H9 (cell line): ENCODE measurements around the gene CCL24. TPM values are rescaled to one million over a fixed set of nuclear protein-coding genes. Genes with fewer than 3 reads are reported as not detected.
"Not testable (repeated sequence)": the region's sequence is repeated elsewhere in the genome, so short reads cannot be mapped to it uniquely, and the experiment has no call there.

ENCODE experiments used
- DNase-seq: peaks from one replicate; pipeline ENCODE4 v3.0.0-alpha.2; 2017
- H2AFZ ChIP-seq: one replicate; pipeline ENCODE4 v1.6.1; 2013; ENCODE audit warnings: mild to moderate bottlenecking, low read length, control low read depth, moderate library complexity
- H2AK5ac ChIP-seq: 2 replicates; pipeline ENCODE4 v1.6.1; 2013; ENCODE audit warnings: low read length, control low read depth, mixed read lengths; ENCODE audit not compliant: insufficient read length
- H2BK120ac ChIP-seq: one replicate; pipeline ENCODE4 v1.6.1; 2013; ENCODE audit warnings: low read depth, mild to moderate bottlenecking, low read length, control low read depth, inconsistent platforms; ENCODE audit not compliant: poor library complexity, severe bottlenecking
- H2BK12ac ChIP-seq: 2 replicates; pipeline ENCODE4 v1.6.1; 2013; ENCODE audit warnings: low read length, control low read depth, mixed read lengths, low read depth; ENCODE audit not compliant: insufficient read length
- H2BK15ac ChIP-seq: 2 replicates; pipeline ENCODE4 v1.6.1; 2013; ENCODE audit warnings: low read depth, low read length, control low read depth
- H2BK20ac ChIP-seq: one replicate; pipeline ENCODE4 v1.6.1; 2013; ENCODE audit warnings: low read depth, mild to moderate bottlenecking, low read length, control low read depth, inconsistent platforms; ENCODE audit not compliant: poor library complexity, severe bottlenecking
- H2BK5ac ChIP-seq: 2 replicates; pipeline ENCODE4 v1.6.1; 2013; ENCODE audit warnings: low read length, control low read depth, mixed read lengths; ENCODE audit not compliant: insufficient read length
- H3K14ac ChIP-seq: 2 replicates; pipeline ENCODE4 v1.6.1; 2013; ENCODE audit warnings: low read length, control low read depth; ENCODE audit not compliant: insufficient read depth
- H3K18ac ChIP-seq: 2 replicates; pipeline ENCODE4 v1.6.1; 2013; ENCODE audit warnings: low read depth, mild to moderate bottlenecking, mixed read lengths, low read length, control low read depth; ENCODE audit not compliant: insufficient read length
- H3K23ac ChIP-seq: 2 replicates; pipeline ENCODE4 v1.6.1; 2013; ENCODE audit warnings: low read length, control low read depth, mixed read lengths, low read depth; ENCODE audit not compliant: insufficient read length
- H3K23me2 ChIP-seq: 2 replicates; pipeline ENCODE4 v1.6.1; 2013; ENCODE audit warnings: low read depth, mild to moderate bottlenecking, mixed read lengths, low read length, control low read depth; ENCODE audit not compliant: insufficient read length, poor library complexity, severe bottlenecking
- H3K27ac ChIP-seq: 2 replicates; pipeline ENCODE4 v1.5.1; 2013; ENCODE audit warnings: low read length, control low read depth, mixed read lengths, low read depth; ENCODE audit not compliant: insufficient read length
- H3K27me3 ChIP-seq: 2 replicates; pipeline ENCODE4 v1.6.1; 2013; ENCODE audit warnings: low read length, control low read depth, inconsistent platforms; ENCODE audit not compliant: insufficient read depth
- H3K4ac ChIP-seq: 2 replicates; pipeline ENCODE4 v1.6.1; 2013; ENCODE audit warnings: low read depth, mild to moderate bottlenecking, control low read depth, inconsistent platforms, low read length, moderate library complexity
- H3K4me1 ChIP-seq: 2 replicates; pipeline ENCODE4 v1.6.1; 2013; ENCODE audit warnings: low read length, control low read depth, inconsistent platforms; ENCODE audit not compliant: insufficient read depth
- H3K4me2 ChIP-seq: 2 replicates; pipeline ENCODE4 v1.6.1; 2013; ENCODE audit warnings: low read length, control low read depth, mixed read lengths; ENCODE audit not compliant: insufficient read length, insufficient read depth
- H3K56ac ChIP-seq: 2 replicates; pipeline ENCODE4 v1.6.1; 2013; ENCODE audit warnings: low read depth, mild to moderate bottlenecking, mixed read lengths, low read length, control low read depth; ENCODE audit not compliant: insufficient read length
- H3K79me1 ChIP-seq: 2 replicates; pipeline ENCODE4 v1.6.1; 2013; ENCODE audit warnings: low read depth, mild to moderate bottlenecking, moderate library complexity, low read length, control low read depth, inconsistent platforms; ENCODE audit not compliant: insufficient read depth, poor library complexity, severe bottlenecking
- H3K79me2 ChIP-seq: 2 replicates; pipeline ENCODE4 v1.6.1; 2013; ENCODE audit warnings: low read length, control low read depth, inconsistent platforms; ENCODE audit not compliant: insufficient read depth
- H3K9ac ChIP-seq: 2 replicates; pipeline ENCODE4 v1.6.1; 2013; ENCODE audit warnings: low read length, control low read depth, mixed read lengths; ENCODE audit not compliant: insufficient read length; ENCODE audit errors: extremely low read depth
- H3K9me3 ChIP-seq: one replicate; pipeline ENCODE4 v1.6.1; 2013; ENCODE audit warnings: low read depth, low read length, inconsistent platforms; ENCODE audit not compliant: control insufficient read depth
- H3T11ph ChIP-seq: one replicate; pipeline ENCODE4 v1.6.1; 2013; ENCODE audit warnings: mild to moderate bottlenecking, low read length, control low read depth, inconsistent platforms
- H4K20me1 ChIP-seq: one replicate; pipeline ENCODE4 v1.6.1; 2013; ENCODE audit not compliant: control insufficient read depth, insufficient read length, insufficient read depth
- H4K5ac ChIP-seq: 2 replicates; pipeline ENCODE4 v1.6.1; 2013; ENCODE audit warnings: low read depth, mild to moderate bottlenecking, mixed read lengths, low read length, control low read depth; ENCODE audit not compliant: insufficient read length
- H4K8ac ChIP-seq: replicated peaks from 2 replicates; pipeline ENCODE4 v1.6.1; 2013; ENCODE audit warnings: low read length, control low read depth, mixed read lengths, low read depth; ENCODE audit not compliant: insufficient read length
- H4K91ac ChIP-seq: 2 replicates; pipeline ENCODE4 v1.6.1; 2013; ENCODE audit warnings: low read depth, mild to moderate bottlenecking, moderate library complexity, mixed read lengths, low read length, control low read depth; ENCODE audit not compliant: insufficient read length
- H3K27ac Mint-ChIP-seq, 3 experiments: 2 replicates in 2 of 3; 3 replicates in 1 of 3; pipeline ENCODE4 v1.8.0; 2020 to 2021; ENCODE audit warnings: mixed read lengths in 3 of 3, mild to moderate bottlenecking in 1 of 3, moderate library complexity in 1 of 3
- H3K27me3 Mint-ChIP-seq: 2 replicates; pipeline ENCODE4 v1.8.0; 2021; ENCODE audit warnings: low read depth, mild to moderate bottlenecking, moderate library complexity, mixed read lengths
- H3K36me3 Mint-ChIP-seq, 3 experiments: 2 replicates in 2 of 3; 3 replicates in 1 of 3; pipeline ENCODE4 v1.8.0; 2020 to 2021; ENCODE audit warnings: low read depth in 3 of 3, mixed read lengths in 3 of 3; ENCODE audit not compliant: insufficient read depth in 1 of 3
- H3K4me1 Mint-ChIP-seq, 2 experiments: 2 replicates each; pipeline ENCODE4 v1.8.0; 2020; ENCODE audit warnings: mixed read lengths in 2 of 2
- H3K4me3 Mint-ChIP-seq, 2 experiments: 2 replicates in 1 of 2; 3 replicates in 1 of 2; pipeline ENCODE4 v1.8.0; 2020 to 2021; ENCODE audit warnings: mild to moderate bottlenecking in 2 of 2, mixed read lengths in 2 of 2, moderate library complexity in 1 of 2
- H3K9me3 Mint-ChIP-seq, 2 experiments: 2 replicates in 1 of 2; 3 replicates in 1 of 2; pipeline ENCODE4 v1.8.0; 2020; ENCODE audit warnings: mild to moderate bottlenecking in 2 of 2, mixed read lengths in 2 of 2, moderate library complexity in 1 of 2
- WGBS: extraction: QIAGEN DNeasy Blood & Tissue Kit; methylation state at CpG from one replicate; pipeline ENCODE4 v1.1.7; 2013; ENCODE audit warnings: missing lambda C conversion rate, low lambda C conversion rate, mixed read lengths; ENCODE audit not compliant: insufficient read length; ENCODE audit errors: extremely low coverage; 5-methylcytosine and 5-hydroxymethylcytosine counted together
- total RNA-seq: library from RNA; stranded (reverse); gene quantifications from 2 replicates; pipeline ENCODE4 v1.2.1, GENCODE V29; 2021

CCL24 gene
- total RNA-seq, 1 experiment from 2014 or later: not detected

DNA sequence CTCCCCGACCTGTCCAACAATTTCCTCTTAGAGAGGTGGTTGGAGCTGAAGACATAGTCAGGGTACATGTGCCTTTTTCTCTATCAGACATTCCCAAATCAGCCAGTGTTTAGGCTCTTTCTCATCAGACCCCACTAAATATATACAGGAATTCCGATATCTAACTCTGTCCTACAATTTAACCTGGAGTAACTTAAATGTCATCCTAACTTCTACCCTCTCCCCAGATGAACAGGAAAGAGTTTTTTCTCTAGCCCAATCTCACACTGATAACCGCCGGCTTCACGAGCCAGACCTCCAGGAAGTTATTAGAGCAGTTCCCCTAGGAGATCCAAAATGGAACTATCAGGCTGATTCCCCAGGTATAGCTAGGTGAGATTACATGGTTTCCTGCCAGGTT is 30.5 kb downstream of the CCL24 start:
- H3K18ac ChIP-seq, H2AFZ ChIP-seq, H2BK20ac ChIP-seq, H4K8ac ChIP-seq, H3K4me3 Mint-ChIP-seq, H2AK5ac ChIP-seq, H3K4me1 ChIP-seq, H4K20me1 ChIP-seq, H2BK12ac ChIP-seq, H3K79me2 ChIP-seq, H3K23me2 ChIP-seq, H3K23ac ChIP-seq, H3K4ac ChIP-seq, H4K91ac ChIP-seq, H3K14ac ChIP-seq, H2BK120ac ChIP-seq, H3K4me2 ChIP-seq, H3T11ph ChIP-seq, H2BK15ac ChIP-seq, H4K5ac ChIP-seq, H3K79me1 ChIP-seq, DNase-seq, H3K56ac ChIP-seq, H3K27me3 Mint-ChIP-seq, H3K27ac ChIP-seq, H3K9ac ChIP-seq, H3K27me3 ChIP-seq, H3K9me3 ChIP-seq, H2BK5ac ChIP-seq: not testable (repeated sequence)
- Mint-ChIP-seq H3K4me1 (peaks cover 28 to 36% of the 10 kb centered on the region in 2 experiments), H3K9me3 (peaks cover 27 to 31% of the 10 kb centered on the region in 2 experiments), H3K27ac (peak overlapping the region in 1 of 3 experiments; percentile 5; a peak in 2 of 7 replicates), H3K36me3 (peaks cover 24 to 29% (median 26%) of the 10 kb centered on the region in 3 experiments)
- WGBS: no CpG with 5 or more reads among the region's 5 CpGs

DNA sequence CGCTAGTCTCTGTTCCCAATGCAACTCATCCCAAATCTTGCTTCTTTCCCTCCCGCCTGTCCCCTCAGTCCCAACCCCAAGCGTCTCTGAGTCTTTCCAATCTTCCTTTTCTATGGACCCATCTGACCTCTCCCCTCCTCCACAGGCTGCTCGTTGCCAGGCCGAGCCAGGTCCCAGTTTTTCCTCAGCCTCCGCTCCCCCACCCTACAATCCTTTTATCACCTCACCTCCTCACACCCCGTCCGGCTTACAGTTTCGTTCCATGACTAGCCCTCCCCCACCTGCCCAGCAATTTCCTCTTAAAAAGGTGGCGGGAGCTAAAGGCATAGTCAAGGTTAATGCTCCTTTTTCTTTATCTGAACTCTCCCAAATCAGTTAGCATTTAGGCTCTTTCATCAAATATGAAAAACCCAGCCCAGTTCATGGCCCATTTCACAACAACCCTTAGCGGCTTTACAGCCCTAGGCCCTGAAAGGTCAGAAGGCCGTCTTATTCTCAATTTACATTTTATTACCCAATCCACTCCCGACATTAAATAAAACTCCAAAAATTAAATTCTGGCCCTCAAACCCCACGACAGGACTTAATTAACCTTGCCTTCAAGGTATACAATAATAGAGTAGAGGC is 32.8 kb downstream of the CCL24 start:
- not testable (repeated sequence) for H2BK15ac ChIP-seq, H3K18ac ChIP-seq, H3K4me2 ChIP-seq, H4K20me1 ChIP-seq, H2AK5ac ChIP-seq, H3K4me1 ChIP-seq, H2BK12ac ChIP-seq, H2AFZ ChIP-seq, H3T11ph ChIP-seq, H3K23ac ChIP-seq, H3K79me2 ChIP-seq, H2BK120ac ChIP-seq, H4K5ac ChIP-seq, H3K14ac ChIP-seq, DNase-seq, H3K4ac ChIP-seq, H2BK5ac ChIP-seq, H3K9me3 ChIP-seq, H3K56ac ChIP-seq, H3K27me3 ChIP-seq, H4K8ac ChIP-seq, H3K27me3 Mint-ChIP-seq, H3K27ac ChIP-seq, H2BK20ac ChIP-seq, H3K79me1 ChIP-seq, H3K23me2 ChIP-seq, H4K91ac ChIP-seq, H3K9ac ChIP-seq
- peaks cover 27 to 31% of the 10 kb centered on the region in 2 experiments for H3K9me3 Mint-ChIP-seq
- peak overlapping the region; percentile 6 to 39; a peak in 2 of 5 replicates for H3K4me3 Mint-ChIP-seq
- peaks cover 24 to 32% (median 26%) of the 10 kb centered on the region in 3 experiments for H3K36me3 Mint-ChIP-seq
- peak overlapping the region in 1 of 3 experiments; percentile 4; a peak in 2 of 7 replicates for H3K27ac Mint-ChIP-seq
- peaks cover 28 to 36% of the 10 kb centered on the region in 2 experiments for H3K4me1 Mint-ChIP-seq
- no CpG with 5 or more reads among the region's 14 CpGs for WGBS
